Endometrium (tissue), 2 donors: Measurements from ENCODE around the gene TRMT44.

ENCODE experiments used
- FAIRE-seq: peaks from 2 replicates; lab custom pipeline; 2012; peaks lifted over from hg19 to GRCh38; lab: Jason Lieb, UNC
- donor health status: control.
- donor health status: control.

The TRMT44 gene

GRCh38 chr4:8493484-8493883, 52.9 kb downstream of the TRMT44 start:
- FAIRE-seq: no peak

- FAIRE-seq: no peak
These were observed 53.6 kb downstream of the TRMT44 start for GRCh38 chr4:8494218-8494617.

DNA sequence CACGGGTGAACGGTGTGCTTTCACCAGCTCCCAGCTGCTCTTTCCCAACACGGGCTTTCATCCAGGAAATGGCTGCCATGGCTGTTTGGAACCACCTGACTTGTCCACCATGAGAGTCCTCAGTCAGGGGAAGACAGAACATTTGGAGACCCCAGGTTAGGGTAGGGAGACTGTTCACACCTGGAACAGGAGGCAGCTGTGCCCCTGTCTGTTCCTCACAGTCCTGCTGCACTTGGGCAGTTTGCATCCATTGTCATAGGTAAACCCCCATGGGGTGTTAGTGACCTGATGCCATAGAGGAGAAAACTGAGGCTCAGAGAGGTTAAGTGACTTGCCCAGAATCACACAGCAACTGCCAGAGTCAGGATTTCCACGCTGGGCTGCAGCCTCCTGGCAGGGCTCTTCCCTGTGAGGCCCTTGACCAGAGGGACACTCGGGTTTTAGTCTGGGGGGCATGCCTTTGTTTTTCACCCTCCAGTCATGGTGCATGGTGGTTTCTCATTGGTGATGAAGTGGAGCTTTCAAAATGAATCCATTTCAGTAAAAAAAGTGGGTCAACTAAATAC, 54.5 kb downstream of the TRMT44 start:
- no peak for FAIRE-seq

GRCh38 chr4:8495803-8496202, 55.2 kb downstream of the TRMT44 start:
- no peak for FAIRE-seq

DNA sequence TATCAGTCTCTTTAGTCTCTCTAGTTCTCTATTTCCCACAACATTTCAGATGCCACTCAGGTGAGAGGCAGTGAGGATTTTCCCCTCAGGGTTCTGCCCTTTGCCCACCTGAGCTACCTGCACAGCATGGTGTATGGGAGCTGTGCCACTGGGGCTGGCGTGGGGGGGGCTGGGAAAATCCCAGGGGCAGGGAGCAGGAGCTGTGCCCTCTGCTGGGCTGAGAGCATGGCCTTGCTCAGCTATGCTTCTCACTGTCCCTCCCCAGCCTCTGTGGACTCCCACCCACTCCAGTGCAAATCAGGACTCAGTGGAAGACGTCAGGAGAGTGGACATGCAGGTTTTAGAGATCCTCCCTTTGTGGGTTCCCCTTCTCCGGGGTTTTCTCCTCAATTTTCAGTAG, 57.2 kb downstream of the TRMT44 start:
- no peak for FAIRE-seq

- FAIRE-seq: no peak
These were observed 60.4 kb downstream of the TRMT44 start for GRCh38 chr4:8500966-8501365.

DNA sequence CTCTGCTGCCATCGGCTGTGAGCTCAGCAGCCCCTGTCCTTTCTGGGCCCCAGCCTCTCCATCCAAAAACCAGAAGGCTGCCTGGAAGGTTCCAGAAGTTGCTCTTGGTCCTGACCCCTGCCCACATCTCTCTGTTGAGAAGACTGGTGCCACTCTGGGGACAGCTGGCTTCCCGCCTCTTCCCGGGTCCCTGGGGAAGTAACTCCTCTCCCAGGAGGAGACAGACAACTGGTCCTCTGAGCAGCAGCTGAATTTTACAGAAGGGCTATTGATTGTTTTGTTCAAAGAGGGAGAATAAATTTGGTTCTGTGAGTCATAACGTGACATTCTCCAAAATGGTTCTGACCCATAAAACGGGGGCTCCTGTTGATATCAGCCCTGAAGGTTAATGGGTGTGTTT, 61.2 kb downstream of the TRMT44 start:
- FAIRE-seq: no peak

- no peak for FAIRE-seq
These were observed 61.8 kb downstream of the TRMT44 start for GRCh38 chr4:8502371-8502770.

- no peak for FAIRE-seq
These were observed 62.4 kb downstream of the TRMT44 start for GRCh38 chr4:8502836-8503585.

GRCh38 chr4:8503801-8504200, 63.2 kb downstream of the TRMT44 start:
- FAIRE-seq: no peak

DNA sequence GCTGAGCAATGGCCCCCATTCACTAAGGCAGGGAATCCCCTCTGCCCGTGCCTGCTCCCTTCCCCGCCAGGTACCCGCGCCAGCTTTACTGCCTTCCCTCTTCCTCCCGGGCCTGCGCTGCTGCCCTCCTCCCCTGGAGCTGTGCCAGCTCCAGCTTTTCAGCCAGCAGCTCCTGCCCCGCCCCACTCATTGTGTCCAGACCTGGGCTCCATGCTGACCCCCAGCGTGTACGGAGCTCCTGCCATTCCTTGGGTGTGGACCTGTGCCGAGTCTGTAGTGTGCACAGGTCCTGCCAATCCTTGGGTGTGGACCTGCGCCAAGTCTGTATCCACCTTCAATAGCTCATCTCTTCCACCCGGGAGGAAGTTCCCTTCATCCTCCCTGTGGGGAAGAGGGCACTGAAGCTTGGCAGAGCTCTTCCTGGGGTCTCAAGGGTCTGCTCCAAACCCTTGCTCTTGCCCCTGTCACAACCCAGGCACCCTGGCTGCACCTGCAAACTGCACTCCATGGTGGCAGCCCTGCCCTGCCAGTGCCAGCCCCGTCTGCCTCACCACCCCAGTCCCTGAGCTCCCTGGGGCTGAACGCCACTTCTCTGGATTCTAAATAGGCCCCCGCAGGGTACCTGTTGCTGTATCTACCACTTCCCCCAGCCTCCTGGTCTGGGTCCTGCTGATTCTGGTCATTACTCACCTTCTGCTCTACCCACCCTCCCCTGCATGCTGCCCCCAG, 63.9 kb downstream of the TRMT44 start:
- no peak for FAIRE-seq

GRCh38 chr4:8505229-8505628, 64.7 kb downstream of the TRMT44 start:
- no peak for FAIRE-seq

- no peak for FAIRE-seq
These were observed 65.4 kb downstream of the TRMT44 start for GRCh38 chr4:8506006-8506372.

GRCh38 chr4:8506373-8507195, 66.0 kb downstream of the TRMT44 start:
- FAIRE-seq: no peak

GRCh38 chr4:8507196-8507570, 66.6 kb downstream of the TRMT44 start:
- no peak for FAIRE-seq

GRCh38 chr4:8507624-8508023, 67.0 kb downstream of the TRMT44 start:
- FAIRE-seq: no peak

GRCh38 chr4:8508266-8508665, 67.7 kb downstream of the TRMT44 start:
- FAIRE-seq: no peak

DNA sequence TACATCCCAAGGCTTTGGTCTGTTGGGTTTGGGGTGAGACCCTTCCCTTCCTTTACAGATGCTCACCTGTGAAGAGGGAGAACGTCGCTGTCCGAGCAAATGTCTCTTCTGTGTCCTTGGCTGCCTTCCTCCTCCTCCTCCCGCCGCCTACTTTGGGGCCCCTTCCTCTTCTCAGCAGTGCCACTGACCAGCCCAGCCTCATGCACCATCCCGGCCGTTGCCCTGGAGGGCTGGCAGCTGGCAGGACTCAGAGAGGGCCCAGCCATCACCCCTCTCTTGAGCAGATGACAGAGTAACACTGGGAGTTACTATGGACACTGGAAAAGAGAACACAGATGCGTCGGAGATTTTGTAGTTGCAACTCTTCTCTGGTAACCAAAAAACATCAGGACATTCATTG, 68.2 kb downstream of the TRMT44 start:
- no peak for FAIRE-seq

- no peak for FAIRE-seq
These were observed 68.9 kb downstream of the TRMT44 start for GRCh38 chr4:8509311-8509950.

GRCh38 chr4:8510191-8510590, 69.6 kb downstream of the TRMT44 start:
- no peak for FAIRE-seq

DNA sequence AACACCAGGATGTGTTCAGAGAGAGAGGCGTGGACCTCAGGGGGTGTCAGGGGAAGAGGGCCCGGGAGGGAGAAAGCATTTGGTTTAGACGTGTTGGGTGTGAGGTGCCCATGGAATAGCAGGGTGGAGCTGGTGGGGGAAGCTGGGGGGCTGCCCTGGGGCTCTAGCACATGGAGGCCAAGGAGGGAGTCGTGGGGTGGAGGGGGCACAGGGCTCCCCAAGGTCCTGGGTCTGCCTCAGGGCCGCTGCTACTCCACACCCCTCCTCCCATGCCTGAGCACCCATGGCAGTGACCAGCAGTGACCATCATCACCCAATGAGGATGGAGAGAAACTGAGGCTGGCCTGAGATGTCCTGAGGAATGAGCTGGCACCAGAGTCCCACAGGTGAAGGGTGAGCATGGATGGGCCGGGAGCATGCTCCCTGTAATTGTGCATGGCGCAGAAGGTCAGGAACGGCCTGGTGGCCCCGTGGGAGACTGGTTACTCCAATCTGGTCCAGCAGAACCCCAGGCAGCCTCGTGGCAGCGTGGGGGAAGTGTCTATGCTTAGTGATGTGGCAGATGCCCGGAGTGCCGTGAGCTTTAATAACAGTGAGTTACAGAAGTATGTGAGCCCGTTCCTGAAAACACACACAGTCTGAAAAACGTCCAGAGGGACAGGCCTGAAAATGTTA, 70.2 kb downstream of the TRMT44 start:
- no peak for FAIRE-seq

- FAIRE-seq: no peak
These were observed 71.9 kb downstream of the TRMT44 start for GRCh38 chr4:8512510-8512909.
